Endothelial cell of umbilical vein (primary cell): Measurements from ENCODE around the gene ATP5PB.

Source experiments
- CTCF ChIP-seq, 2 donors: IDR thresholded peaks; 1 replicate in 1 of 2; 2 replicates in 1 of 2; pipeline ENCODE4 v1.5.1; 2011; ENCODE audit warnings: low read length in 2 of 2, mild to moderate bottlenecking in 2 of 2, moderate library complexity in 2 of 2, control low read depth in 1 of 2, inconsistent platforms in 1 of 2, low read depth in 1 of 2; ENCODE audit not compliant: insufficient read depth in 1 of 2; ENCODE audit errors: extremely low read depth in 1 of 2
- EZH2 ChIP-seq: IDR thresholded peaks from 2 replicates; pipeline ENCODE4 v1.6.1; 2012; ENCODE audit warnings: borderline replicate concordance, low read depth, mild to moderate bottlenecking, moderate library complexity, low read length, inconsistent platforms; ENCODE audit not compliant: severe bottlenecking
- GATA2 ChIP-seq: IDR thresholded peaks from 2 replicates; pipeline ENCODE4 v1.7.0; 2011; ENCODE audit warnings: low read depth, mild to moderate bottlenecking, moderate library complexity, mixed read lengths, low read length; ENCODE audit not compliant: insufficient read length, insufficient read depth
- JUN ChIP-seq: IDR thresholded peaks from 2 replicates; pipeline ENCODE4 v1.6.1; 2011; ENCODE audit warnings: borderline replicate concordance, low read depth; ENCODE audit not compliant: insufficient read length, insufficient read depth
- MAX ChIP-seq: IDR thresholded peaks from 2 replicates; pipeline ENCODE4 v1.6.1; 2011; ENCODE audit not compliant: insufficient read depth, insufficient read length
- MYC ChIP-seq: IDR thresholded peaks from one replicate; pipeline ENCODE4 v1.6.1; 2011; ENCODE audit warnings: mild to moderate bottlenecking, low read depth, low read length
- POLR2A ChIP-seq: IDR thresholded peaks from 2 replicates; pipeline ENCODE4 v1.6.1; 2012; ENCODE audit warnings: low read depth, mild to moderate bottlenecking, control low read depth, low read length

- TF ChIP-seq GATA2 (no peak), CTCF (IDR thresholded peaks at IDR 0.05; ENCODE audit: extremely low read depth in 1 of 2, insufficient read depth in 1 of 2, low read depth in 1 of 2, low read length in 2 of 2) (no peak), EZH2 (no peak), JUN (no peak), POLR2A (no peak), MYC (no peak), MAX (no peak)
Measured at GRCh38 chr1:111465754-111466153, 16.5 kb downstream of the ATP5PB start.
